HepG2 (cell line): ENCODE measurements around the gene TAS2R38. TPM values are rescaled to one million over a fixed set of nuclear protein-coding genes. Genes with fewer than 3 reads are reported as not detected.

Source experiments
- ATAC-seq: fragments of 200-7000 bp; cut with Tn5 transposase; 3 replicates; pipeline ENCODE4 v1.9.1; 2020; ENCODE audit warnings: mild to moderate bottlenecking, moderate library complexity
- BruUV-seq: library from RNA; stranded (reverse); fragments of 400-500 nt; replicated peaks from 2 replicates; lab custom pipeline; 2021; lab: Mats Ljungman, UMichigan
- CTCF ChIA-PET: fragments of 300-600 bp; formaldehyde crosslinking; extraction: SDS; loops from one replicate; lab custom pipeline; 2021; ENCODE audit warnings: low total read pairs, inconsistent platforms, low intra/inter-chr PET ratio; lab: Yijun Ruan, JAX
- POLR2A ChIA-PET: fragments of 350-600 bp; sonication (Branson Sonifier 250); formaldehyde crosslinking; loops from one replicate; lab custom pipeline; 2020; ENCODE audit warnings: antibody characterized with exemption, inconsistent platforms; lab: Yijun Ruan, JAX
- DNase-seq: peaks from one replicate; pipeline ENCODE4 v3.0.0-alpha.2; 2015; ENCODE audit warnings: low spot score
- FAIRE-seq: peaks from 3 replicates; lab custom pipeline; 2011; peaks lifted over from hg19 to GRCh38; lab: Jason Lieb, UNC
- H2AFZ ChIP-seq: one replicate; pipeline ENCODE4 v1.6.1; 2011; ENCODE audit warnings: low read length, inconsistent platforms
- H3K27ac ChIP-seq: fragments of 300-600 bp; 3 replicates; pipeline ENCODE4 v1.8.0; 2011; ENCODE audit warnings: mixed run types, mild to moderate bottlenecking, mixed read lengths, low read length, inconsistent platforms; ENCODE audit not compliant: insufficient read depth; ENCODE audit errors: extremely low read length
- H3K27me3 ChIP-seq, 2 experiments: fragments of 200-600 bp in 1 of 2; 2 replicates in 1 of 2; 3 replicates in 1 of 2; pipeline versions ENCODE4 v1.6.0 to v1.8.0; 2011; ENCODE audit warnings: low read length in 2 of 2, mild to moderate bottlenecking in 2 of 2, moderate library complexity in 2 of 2, inconsistent platforms in 1 of 2; ENCODE audit not compliant: insufficient read depth in 2 of 2, control insufficient read depth in 1 of 2
- H3K36me3 ChIP-seq, 2 experiments: fragments of 200-600 bp in 1 of 2; replicated peaks in 1 of 2; 2 replicates in 1 of 2; 3 replicates in 1 of 2; pipeline versions ENCODE4 v1.5.1 to v1.8.0; 2011; ENCODE audit warnings: low read length in 2 of 2, inconsistent platforms in 1 of 2; ENCODE audit not compliant: insufficient read depth in 2 of 2, control insufficient read depth in 1 of 2
- H3K4me1 ChIP-seq: 2 replicates; pipeline ENCODE4 v1.5.1; 2012; ENCODE audit warnings: low read length, inconsistent platforms; ENCODE audit not compliant: insufficient read depth
- H3K4me2 ChIP-seq: 2 replicates; pipeline ENCODE4 v1.6.0; 2011; ENCODE audit warnings: low read depth, low read length, inconsistent platforms
- H3K4me3 ChIP-seq, 3 experiments: fragments of 200-600 bp in 1 of 3; sonication (generic), shearing (Covaris generic) in 1 of 3; replicated peaks in 1 of 3; 2 replicates each; pipeline ENCODE4 v1.5.1; 2011 to 2016; ENCODE audit warnings: low read length in 3 of 3, inconsistent platforms in 2 of 3, low read depth in 2 of 3, mild to moderate bottlenecking in 2 of 3, control low read depth in 1 of 3, mixed read lengths in 1 of 3; ENCODE audit not compliant: insufficient read depth in 1 of 3
- H3K79me2 ChIP-seq: one replicate; pipeline ENCODE4 v1.6.1; 2011; ENCODE audit warnings: low read length, inconsistent platforms; ENCODE audit not compliant: insufficient read depth
- H3K9ac ChIP-seq: 2 replicates; pipeline ENCODE4 v1.6.0; 2011; ENCODE audit warnings: mild to moderate bottlenecking, low read depth, low read length, inconsistent platforms; ENCODE audit not compliant: insufficient read depth
- H3K9me3 ChIP-seq: 2 replicates; pipeline ENCODE4 v1.5.1; 2012; ENCODE audit warnings: mild to moderate bottlenecking, low read length
- H4K20me1 ChIP-seq: 2 replicates; pipeline ENCODE4 v1.6.0; 2011; ENCODE audit warnings: inconsistent platforms, mild to moderate bottlenecking, low read length, moderate library complexity; ENCODE audit not compliant: insufficient read depth
- HMGXB3 ChIP-seq: sonication (generic); formaldehyde crosslinking; IDR thresholded peaks from 2 replicates; pipeline ENCODE4 v1.4.0; 2020; ENCODE audit warnings: missing genetic modification reagents, borderline replicate concordance
- MAFK ChIP-seq, 2 experiments: IDR thresholded peaks in 1 of 2; conservative IDR thresholded peaks in 1 of 2; 2 replicates each; pipeline ENCODE4 v1.6.1; 2011; ENCODE audit warnings: improper control_type of control experiment in 2 of 2, low read length in 2 of 2
- RCOR2 ChIP-seq: IDR thresholded peaks from 2 replicates; pipeline ENCODE4 v1.6.1; 2016; ENCODE audit warnings: missing biosample characterization, missing genetic modification reagents
- SNAPC5 ChIP-seq: sonication (generic); formaldehyde crosslinking; IDR thresholded peaks from 2 replicates; pipeline ENCODE4 v1.8.1; 2023; ENCODE audit warnings: mild to moderate bottlenecking, missing genetic modification reagents, borderline replicate concordance
- ZBTB37 ChIP-seq: sonication (generic); formaldehyde crosslinking; IDR thresholded peaks from 2 replicates; pipeline ENCODE4 v1.4.0; 2020; ENCODE audit warnings: mild to moderate bottlenecking, missing genetic modification reagents
- ZNF230 ChIP-seq: sonication (generic); formaldehyde crosslinking; IDR thresholded peaks from 2 replicates; pipeline ENCODE4 v1.4.0; 2020; ENCODE audit warnings: mild to moderate bottlenecking, missing genetic modification reagents
- WGBS: methylation state at CpG from one replicate; pipeline ENCODE4 v1.1.6; 2017; ENCODE audit warnings: low lambda C conversion rate; 5-methylcytosine and 5-hydroxymethylcytosine counted together
- in situ Hi-C: cut with HindIII; loops from 2 replicates; pipeline ENCODE4 v1.10.0; 2017; ENCODE audit warnings: low pct_unique_long_range_greater_than_20kb; ENCODE audit not compliant: extremely low pct_ligation_motif_present
- intact Hi-C: fragments of 100-400 bp; cut with micrococcal nuclease; formaldehyde crosslinking; loops from one replicate; pipeline ENCODE4 v1.10.0; 2022; ENCODE audit not compliant: unreplicated experiment
- polyA plus RNA-seq, 8 experiments: library from polyadenylated mRNA; depleted of rRNA in 3 of 8; stranded (reverse) in 7 of 8; unstranded in 1 of 8; fragments of >200 nt; fragmentation: Illumina TruSeq in 4 of 8; extraction: Trizol in 4 of 8; gene quantifications; 2 replicates each; pipeline versions ENCODE4 v1.2.1 to v1.2.3, GENCODE V29; 2011 to 2016; ENCODE audit warnings: low read depth in 4 of 8, missing spikeins in 1 of 8, mixed read lengths in 1 of 8; ENCODE audit not compliant: insufficient read depth in 1 of 8
- total RNA-seq, 5 experiments: library from RNA; depleted of rRNA; stranded (reverse); fragments of >200 nt; fragmentation: Illumina TruSeq; extraction: Trizol; gene quantifications; 2 replicates each; pipeline ENCODE4 v1.2.3, GENCODE V29; 2016; ENCODE audit warnings: low read depth in 1 of 5

Gene TAS2R38
- total and polyA plus RNA-seq, 2 of the 13 experiments (the other 11 are each of a cell fraction or from before 2014, with no cell fraction given) = not detected

GRCh38 chr7:141978351-141978750 is 4.8 kb upstream of the TAS2R38 start:
- H4K20me1 ChIP-seq = no peaks in the 10 kb centered on the region
- H3K36me3 ChIP-seq = no peaks in the 10 kb centered on the region
- H3K27me3 ChIP-seq = no peaks in the 10 kb centered on the region
- POLR2A ChIA-PET = no interaction called here
- intact Hi-C loops (no loop called here), in situ Hi-C loops (loop anchor here (5.0 kb wide), 1 partner anchor 209 kb away; no protein-coding TSS in a partner anchor)
- H3K4me1 ChIP-seq = no peaks in the 10 kb centered on the region
- 0% methylated on average over 1 of the region's 1 CpG for WGBS
- no peak overlapping the region for H3K4me3 ChIP-seq
- BruUV-seq = no TSS peak
- FAIRE-seq = no peak
- H3K9ac ChIP-seq = no peak overlapping the region
- no peak overlapping the region for H3K4me2 ChIP-seq
- H2AFZ ChIP-seq = no peak overlapping the region
- H3K79me2 ChIP-seq = no peaks in the 10 kb centered on the region
- DNase-seq = no peak
- H3K27ac ChIP-seq = no peak overlapping the region
- TF ChIP-seq ZBTB37 (CRISPR knock-in tag) = no peak
- TF ChIP-seq SNAPC5 (CRISPR knock-in tag) = no peak
- TF ChIP-seq MAFK (conservative IDR thresholded peaks at IDR 0.05 in 1 of 2, IDR thresholded peaks at IDR 0.05 in 1 of 2; ENCODE audit: low read length in 2 of 2) = 0 out of 4 replicates have a peak, but pooled peaks of 1 of the 2 experiments have one; percentile 7
- CTCF ChIA-PET = no interaction called here
- H3K9me3 ChIP-seq = no peaks in the 10 kb centered on the region
- no peak for ATAC-seq

- H3K27ac ChIP-seq = no peak overlapping the region
- POLR2A ChIA-PET = no interaction called here
- H2AFZ ChIP-seq = no peak overlapping the region
- H3K4me1 ChIP-seq = no peaks in the 10 kb centered on the region
- FAIRE-seq = no peak
- 34% methylated on average over 11 of the region's 11 CpGs for WGBS
- CTCF ChIA-PET = interaction anchor here (3.8 kb wide), 1 partner anchor 212 kb away, joined by 38 read pairs; no protein-coding TSS in a partner anchor
- no peaks in the 10 kb centered on the region for H4K20me1 ChIP-seq
- in situ Hi-C loops (loop anchor here (5.0 kb wide), 1 partner anchor 211 kb away; no protein-coding TSS in a partner anchor), intact Hi-C loops (loop anchor here (1.0 kb wide), 1 partner anchor 212 kb away; no protein-coding TSS in a partner anchor)
- H3K36me3 ChIP-seq = no peaks in the 10 kb centered on the region
- H3K27me3 ChIP-seq = no peaks in the 10 kb centered on the region
- H3K9ac ChIP-seq = no peak overlapping the region
- ATAC-seq = no peak
- no peaks in the 10 kb centered on the region for H3K9me3 ChIP-seq
- no peaks in the 10 kb centered on the region for H3K79me2 ChIP-seq
- TF ChIP-seq RCOR2 (no peak), HMGXB3 (CRISPR knock-in tag) (0 out of 2 replicates have a peak, but pooled peaks have one; percentile 2), ZNF230 (CRISPR knock-in tag) (no peak)
- BruUV-seq = no TSS peak
- no peak overlapping the region for H3K4me2 ChIP-seq
- no peak overlapping the region for H3K4me3 ChIP-seq
- DNase-seq = no peak
Observed at GRCh38 chr7:141976524-141977245, 3.1 kb upstream of the TAS2R38 start.
